T-helper 17 cell (primary cell): ENCODE measurements around the gene KCTD19. TPM values are rescaled to one million over a fixed set of nuclear protein-coding genes. Genes with fewer than 3 reads are reported as not detected.

ENCODE experiments used
- ATAC-seq: fragments of 150-1000 bp; cut with Tn5 transposase; 2 replicates; pipeline ENCODE4 v1.10.0; 2021; ENCODE audit warnings: mild to moderate bottlenecking, moderate library complexity
- DNase-seq, 3 donors: peaks; one replicate each; pipeline versions ENCODE4 v3.0.0 to v3.0.0-alpha.2; 2020 to 2021
- H3K9me3 ChIP-seq: one replicate; pipeline ENCODE4 v1.7.0; 2013; ENCODE audit warnings: low read length, mild to moderate bottlenecking; ENCODE audit not compliant: control insufficient read depth, poor library complexity, severe bottlenecking
- H3K27ac Mint-ChIP-seq: one replicate; pipeline ENCODE4 v1.8.0; 2022; ENCODE audit warnings: mild to moderate bottlenecking, moderate library complexity, mixed read lengths
- H3K27me3 Mint-ChIP-seq: one replicate; pipeline ENCODE4 v1.8.0; 2022; ENCODE audit warnings: mixed read lengths
- H3K36me3 Mint-ChIP-seq: one replicate; pipeline ENCODE4 v1.8.0; 2022; ENCODE audit warnings: low read depth, mixed read lengths
- H3K4me1 Mint-ChIP-seq: one replicate; pipeline ENCODE4 v1.8.0; 2022; ENCODE audit warnings: mild to moderate bottlenecking, mixed read lengths
- H3K4me3 Mint-ChIP-seq: one replicate; pipeline ENCODE4 v1.8.0; 2022; ENCODE audit warnings: mild to moderate bottlenecking, moderate library complexity, mixed read lengths
- total RNA-seq, 4 donors: library from RNA in 2 of 4; stranded (reverse) in 2 of 4; gene quantifications; one replicate each; pipeline ENCODE4 v1.2.3 and lab custom pipeline; 2022 to 2026

The KCTD19 gene
- total RNA-seq, 2 donors from 2014 or later: not detected

GRCh38 chr16:67345401-67345800 is 18.9 kb upstream of the KCTD19 start:
- ATAC-seq (no peak), DNase-seq (no peak)
- Mint-ChIP-seq H3K4me1 (peaks cover 2% of the 10 kb centered on the region), H3K4me3 (no peak overlapping the region), H3K27me3 (peaks cover 18% of the 10 kb centered on the region), H3K27ac (no peak overlapping the region), H3K36me3 (peaks cover 5% of the 10 kb centered on the region)
- no peaks in the 10 kb centered on the region for H3K9me3 ChIP-seq

GRCh38 chr16:67342616-67343015 is 16.1 kb upstream of the KCTD19 start:
- no peak for ATAC-seq
- Mint-ChIP-seq H3K27ac (no peak overlapping the region), H3K27me3 (peaks cover 18% of the 10 kb centered on the region), H3K4me3 (no peak overlapping the region), H3K4me1 (peaks cover 2% of the 10 kb centered on the region), H3K36me3 (peaks cover 5% of the 10 kb centered on the region)
- no peak for DNase-seq
- no peaks in the 10 kb centered on the region for H3K9me3 ChIP-seq

- peaks cover 5% of the 10 kb centered on the region for H3K36me3 Mint-ChIP-seq
- ATAC-seq: no peak
These were observed 14.7 kb upstream of the KCTD19 start for GRCh38 chr16:67341250-67341649.

GRCh38 chr16:67339453-67339852 is 12.9 kb upstream of the KCTD19 start:
- H3K4me3 Mint-ChIP-seq: no peak overlapping the region
- H3K36me3 Mint-ChIP-seq: peaks cover 5% of the 10 kb centered on the region
- no peak overlapping the region for H3K27ac Mint-ChIP-seq
- H3K4me1 Mint-ChIP-seq: peaks cover 2% of the 10 kb centered on the region
- no peak for ATAC-seq
- H3K27me3 Mint-ChIP-seq: peaks cover 6% of the 10 kb centered on the region
- no peak for DNase-seq
- no peaks in the 10 kb centered on the region for H3K9me3 ChIP-seq

More at GRCh38 chr16:67341250-67341649, 14.7 kb upstream of the KCTD19 start:
- no peak overlapping the region for H3K4me3 Mint-ChIP-seq
- DNase-seq: no peak
- peaks cover 2% of the 10 kb centered on the region for H3K4me1 Mint-ChIP-seq
- H3K27me3 Mint-ChIP-seq: peaks cover 12% of the 10 kb centered on the region
- no peaks in the 10 kb centered on the region for H3K9me3 ChIP-seq
- no peak overlapping the region for H3K27ac Mint-ChIP-seq

GRCh38 chr16:67336648-67337047 is 10.1 kb upstream of the KCTD19 start:
- no peaks in the 10 kb centered on the region for H3K36me3 Mint-ChIP-seq
- H3K27ac Mint-ChIP-seq: no peak overlapping the region
- no peaks in the 10 kb centered on the region for H3K9me3 ChIP-seq
- DNase-seq: no peak
- H3K4me3 Mint-ChIP-seq: no peak overlapping the region
- no peaks in the 10 kb centered on the region for H3K27me3 Mint-ChIP-seq
- ATAC-seq: no peak
- no peaks in the 10 kb centered on the region for H3K4me1 Mint-ChIP-seq

- no peaks in the 10 kb centered on the region for H3K36me3 Mint-ChIP-seq
- H3K4me3 Mint-ChIP-seq: no peak overlapping the region
- DNase-seq (no peak), ATAC-seq (no peak)
- H3K27me3 Mint-ChIP-seq: no peaks in the 10 kb centered on the region
- H3K4me1 Mint-ChIP-seq: no peaks in the 10 kb centered on the region
- H3K9me3 ChIP-seq: no peaks in the 10 kb centered on the region
- no peak overlapping the region for H3K27ac Mint-ChIP-seq
These were observed 9.6 kb upstream of the KCTD19 start for GRCh38 chr16:67336116-67336515.

- Mint-ChIP-seq H3K4me1 (no peaks in the 10 kb centered on the region), H3K4me3 (no peak overlapping the region)
- ATAC-seq: no peak
These were observed 6.8 kb upstream of the KCTD19 start for GRCh38 chr16:67333315-67333714.

GRCh38 chr16:67329901-67330300 is 3.4 kb upstream of the KCTD19 start:
- Mint-ChIP-seq H3K4me1 (peaks cover 10% of the 10 kb centered on the region), H3K27me3 (peaks cover 6% of the 10 kb centered on the region), H3K27ac (no peak overlapping the region), H3K36me3 (peaks cover 3% of the 10 kb centered on the region), H3K4me3 (no peak overlapping the region)
- no peak for ATAC-seq
- no peak for DNase-seq
- no peaks in the 10 kb centered on the region for H3K9me3 ChIP-seq

More at GRCh38 chr16:67333315-67333714, 6.8 kb upstream of the KCTD19 start:
- DNase-seq: no peak
- Mint-ChIP-seq H3K36me3 (no peaks in the 10 kb centered on the region), H3K27ac (no peak overlapping the region), H3K27me3 (no peaks in the 10 kb centered on the region)
- no peaks in the 10 kb centered on the region for H3K9me3 ChIP-seq

GRCh38 chr16:67327743-67328142 is 1.2 kb upstream of the KCTD19 start:
- H3K4me1 Mint-ChIP-seq: peaks cover 13% of the 10 kb centered on the region
- no peak for ATAC-seq
- peaks cover 3% of the 10 kb centered on the region for H3K36me3 Mint-ChIP-seq
- DNase-seq: no peak
- H3K27me3 Mint-ChIP-seq: peaks cover 27% of the 10 kb centered on the region
- H3K27ac Mint-ChIP-seq: no peak overlapping the region
- no peaks in the 10 kb centered on the region for H3K9me3 ChIP-seq
- no peak overlapping the region for H3K4me3 Mint-ChIP-seq

- DNase-seq: no peak
- Mint-ChIP-seq H3K27ac (peak overlapping the region; percentile 72), H3K4me1 (peaks cover 13% of the 10 kb centered on the region), H3K36me3 (peaks cover 3% of the 10 kb centered on the region), H3K4me3 (peak overlapping the region; percentile 89), H3K27me3 (peaks cover 39% of the 10 kb centered on the region)
- H3K9me3 ChIP-seq: no peaks in the 10 kb centered on the region
- ATAC-seq: no peak
These were observed 448 bp downstream of the KCTD19 start for GRCh38 chr16:67326115-67326471.

GRCh38 chr16:67317853-67318252 is 8.7 kb downstream of the KCTD19 start:
- Mint-ChIP-seq H3K36me3 (peaks cover 2% of the 10 kb centered on the region), H3K4me3 (no peak overlapping the region), H3K4me1 (peaks cover 2% of the 10 kb centered on the region), H3K27me3 (peaks cover 46% of the 10 kb centered on the region), H3K27ac (no peak overlapping the region)
- no peak for ATAC-seq
- no peak for DNase-seq
- no peaks in the 10 kb centered on the region for H3K9me3 ChIP-seq

GRCh38 chr16:67312719-67313118 is 13.8 kb downstream of the KCTD19 start:
- no peak for DNase-seq
- Mint-ChIP-seq H3K27me3 (peaks cover 13% of the 10 kb centered on the region), H3K36me3 (peaks cover 6% of the 10 kb centered on the region), H3K4me3 (no peak overlapping the region), H3K27ac (no peak overlapping the region), H3K4me1 (peaks cover 12% of the 10 kb centered on the region)
- no peak for ATAC-seq
- H3K9me3 ChIP-seq: no peaks in the 10 kb centered on the region

- no peak overlapping the region for H3K27ac Mint-ChIP-seq
- no peaks in the 10 kb centered on the region for H3K9me3 ChIP-seq
- DNase-seq: no peak
- peaks cover 6% of the 10 kb centered on the region for H3K36me3 Mint-ChIP-seq
- peaks cover 10% of the 10 kb centered on the region for H3K27me3 Mint-ChIP-seq
- ATAC-seq: peak; percentile 64
- no peak overlapping the region for H3K4me3 Mint-ChIP-seq
- H3K4me1 Mint-ChIP-seq: peaks cover 12% of the 10 kb centered on the region
These were observed 14.7 kb downstream of the KCTD19 start for GRCh38 chr16:67311607-67312488.

- Mint-ChIP-seq H3K27me3 (peaks cover 16% of the 10 kb centered on the region), H3K36me3 (peaks cover 6% of the 10 kb centered on the region), H3K4me1 (peaks cover 12% of the 10 kb centered on the region), H3K27ac (no peak overlapping the region), H3K4me3 (no peak overlapping the region)
- ATAC-seq (no peak), DNase-seq (no peak)
- H3K9me3 ChIP-seq: no peaks in the 10 kb centered on the region
These were observed 16.0 kb downstream of the KCTD19 start for GRCh38 chr16:67310561-67310960.
